Suprapubic skin (tissue), 3 donors: Measurements from ENCODE around the gene SPOCK1.

ENCODE experiments used
- CTCF ChIP-seq, 2 donors: fragments of 200-600 bp in 1 of 2; fragments of 450-650 bp in 1 of 2; sonication (generic) in 1 of 2; IDR thresholded peaks; one replicate each; pipeline ENCODE4 v1.5.1; 2016 to 2019; ENCODE audit warnings: antibody characterized with exemption in 2 of 2, mild to moderate bottlenecking in 1 of 2, moderate library complexity in 1 of 2
- POLR2AphosphoS5 ChIP-seq, 3 donors: sonication (generic); formaldehyde crosslinking; IDR thresholded peaks; one replicate each; pipeline ENCODE4 v1.6.1; 2017; ENCODE audit warnings: antibody characterized with exemption in 3 of 3

- no peak for TF ChIP-seq CTCF (IDR thresholded peaks at IDR 0.05)
- no peak for TF ChIP-seq POLR2AphosphoS5 (IDR thresholded peaks at IDR 0.05)
Observed at GRCh38 chr5:137203011-137203632, 296.0 kb downstream of the SPOCK1 start.
